GM13977 (cell line): ENCODE measurements around the gene CBR3.

Source experiments
- DNase-seq: peaks from one replicate; pipeline ENCODE4 v3.0.0; 2012; ENCODE audit warnings: low spot score
- in situ Hi-C: fragments of 300-500 bp; cut with MboI; formaldehyde crosslinking; loops from one replicate; pipeline ENCODE4 v1.12.0; 2022; ENCODE audit warnings: low sequenced_read_pairs, low pct_unique_long_range_greater_than_20kb, mixed read lengths, inconsistent platforms; ENCODE audit not compliant: unreplicated experiment
- TF ChIP-seq, protein P1 (sequence below): IDR thresholded peaks from 2 replicates; pipeline ENCODE4 v1.5.1; 2012; ENCODE audit warnings: mild to moderate bottlenecking, control low read depth; ENCODE audit not compliant: insufficient read depth; ENCODE audit errors: extremely low read depth, missing control alignments

Gene CBR3

GRCh38 chr21:36195613-36196012 is 60.7 kb downstream of the CBR3 start:
- in situ Hi-C loops: no loop called here

More at GRCh38 chr21:36195613-36196012, 60.7 kb downstream of the CBR3 start:
- no peak for DNase-seq
- TF ChIP-seq, protein P1, sequence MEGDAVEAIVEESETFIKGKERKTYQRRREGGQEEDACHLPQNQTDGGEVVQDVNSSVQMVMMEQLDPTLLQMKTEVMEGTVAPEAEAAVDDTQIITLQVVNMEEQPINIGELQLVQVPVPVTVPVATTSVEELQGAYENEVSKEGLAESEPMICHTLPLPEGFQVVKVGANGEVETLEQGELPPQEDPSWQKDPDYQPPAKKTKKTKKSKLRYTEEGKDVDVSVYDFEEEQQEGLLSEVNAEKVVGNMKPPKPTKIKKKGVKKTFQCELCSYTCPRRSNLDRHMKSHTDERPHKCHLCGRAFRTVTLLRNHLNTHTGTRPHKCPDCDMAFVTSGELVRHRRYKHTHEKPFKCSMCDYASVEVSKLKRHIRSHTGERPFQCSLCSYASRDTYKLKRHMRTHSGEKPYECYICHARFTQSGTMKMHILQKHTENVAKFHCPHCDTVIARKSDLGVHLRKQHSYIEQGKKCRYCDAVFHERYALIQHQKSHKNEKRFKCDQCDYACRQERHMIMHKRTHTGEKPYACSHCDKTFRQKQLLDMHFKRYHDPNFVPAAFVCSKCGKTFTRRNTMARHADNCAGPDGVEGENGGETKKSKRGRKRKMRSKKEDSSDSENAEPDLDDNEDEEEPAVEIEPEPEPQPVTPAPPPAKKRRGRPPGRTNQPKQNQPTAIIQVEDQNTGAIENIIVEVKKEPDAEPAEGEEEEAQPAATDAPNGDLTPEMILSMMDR: no peak
